ENCODE results near the gene HCN1. TPM values are rescaled to one million over a fixed set of nuclear protein-coding genes. Genes with fewer than 3 reads are reported as not detected.

The HCN1 gene
- total RNA-seq, 2 experiments from 2014 or later = not detected

GRCh38 chr5:45252978-45253377, 443.2 kb downstream of the HCN1 start:
- TF ChIP-seq CTCF (IDR thresholded peaks at IDR 0.05) = no peak
- no peak overlapping the region for H3K27ac Mint-ChIP-seq
- H3K4me3 Mint-ChIP-seq = no peak overlapping the region
- ChIA-PET POLR2A (no interaction called here), CTCF (no interaction called here)
- H3K27me3 Mint-ChIP-seq = no peaks in the 10 kb centered on the region
- H3K36me3 Mint-ChIP-seq (ENCODE audit: low read depth) = no peaks in the 10 kb centered on the region
- H3K4me1 Mint-ChIP-seq (ENCODE audit: low read depth) = no peaks in the 10 kb centered on the region
- H3K9me3 Mint-ChIP-seq = peaks cover 17% of the 10 kb centered on the region
- DNase-seq (no peak), ATAC-seq (no peak)
- intact Hi-C loops (cut with micrococcal nuclease) = no loop called here

GRCh38 chr5:45252541-45252940, 443.6 kb downstream of the HCN1 start:
- TF ChIP-seq CTCF (IDR thresholded peaks at IDR 0.05) = no peak

GRCh38 chr5:45225571-45226031, 470.6 kb downstream of the HCN1 start:
- Mint-ChIP-seq H3K27ac (no peak overlapping the region), H3K9me3 (peaks cover 14% of the 10 kb centered on the region), H3K4me1 (ENCODE audit: low read depth) (no peaks in the 10 kb centered on the region), H3K36me3 (ENCODE audit: low read depth) (no peaks in the 10 kb centered on the region), H3K4me3 (no peak overlapping the region), H3K27me3 (no peaks in the 10 kb centered on the region)
- ATAC-seq (no peak), DNase-seq (no peak)
- CTCF ChIA-PET = no interaction called here
- POLR2A ChIA-PET = no interaction called here
- no peak for TF ChIP-seq CTCF (IDR thresholded peaks at IDR 0.05)
- intact Hi-C loops (cut with micrococcal nuclease) = no loop called here

More at GRCh38 chr5:45252541-45252940, 443.6 kb downstream of the HCN1 start:
- intact Hi-C loops (cut with micrococcal nuclease) = no loop called here
- ChIA-PET POLR2A (no interaction called here), CTCF (no interaction called here)
- no peak overlapping the region for H3K4me3 Mint-ChIP-seq
- ATAC-seq (no peak), DNase-seq (no peak)
- H3K27me3 Mint-ChIP-seq = no peaks in the 10 kb centered on the region
- peaks cover 20% of the 10 kb centered on the region for H3K9me3 Mint-ChIP-seq
- no peak overlapping the region for H3K27ac Mint-ChIP-seq
- H3K36me3 Mint-ChIP-seq (ENCODE audit: low read depth) = no peaks in the 10 kb centered on the region
- no peaks in the 10 kb centered on the region for H3K4me1 Mint-ChIP-seq (ENCODE audit: low read depth)

- peaks cover 6% of the 10 kb centered on the region for H3K9me3 Mint-ChIP-seq
- no peak for TF ChIP-seq CTCF (IDR thresholded peaks at IDR 0.05)
- DNase-seq = no peak
- intact Hi-C loops (cut with micrococcal nuclease) = no loop called here
- no peaks in the 10 kb centered on the region for H3K27me3 Mint-ChIP-seq
- CTCF ChIA-PET = no interaction called here
- POLR2A ChIA-PET = no interaction called here
- H3K4me3 Mint-ChIP-seq = no peak overlapping the region
- no peaks in the 10 kb centered on the region for H3K4me1 Mint-ChIP-seq (ENCODE audit: low read depth)
- no peak overlapping the region for H3K27ac Mint-ChIP-seq
- no peaks in the 10 kb centered on the region for H3K36me3 Mint-ChIP-seq (ENCODE audit: low read depth)
- no peak for ATAC-seq
Measured at GRCh38 chr5:45205403-45205961, 490.7 kb downstream of the HCN1 start.
